ENCODE measurements around the gene ABCC1.
"Not testable (repeated sequence)": the region's sequence is repeated elsewhere in the genome, so short reads cannot be mapped to it uniquely, and the experiment has no call there.

The ABCC1 gene

DNA sequence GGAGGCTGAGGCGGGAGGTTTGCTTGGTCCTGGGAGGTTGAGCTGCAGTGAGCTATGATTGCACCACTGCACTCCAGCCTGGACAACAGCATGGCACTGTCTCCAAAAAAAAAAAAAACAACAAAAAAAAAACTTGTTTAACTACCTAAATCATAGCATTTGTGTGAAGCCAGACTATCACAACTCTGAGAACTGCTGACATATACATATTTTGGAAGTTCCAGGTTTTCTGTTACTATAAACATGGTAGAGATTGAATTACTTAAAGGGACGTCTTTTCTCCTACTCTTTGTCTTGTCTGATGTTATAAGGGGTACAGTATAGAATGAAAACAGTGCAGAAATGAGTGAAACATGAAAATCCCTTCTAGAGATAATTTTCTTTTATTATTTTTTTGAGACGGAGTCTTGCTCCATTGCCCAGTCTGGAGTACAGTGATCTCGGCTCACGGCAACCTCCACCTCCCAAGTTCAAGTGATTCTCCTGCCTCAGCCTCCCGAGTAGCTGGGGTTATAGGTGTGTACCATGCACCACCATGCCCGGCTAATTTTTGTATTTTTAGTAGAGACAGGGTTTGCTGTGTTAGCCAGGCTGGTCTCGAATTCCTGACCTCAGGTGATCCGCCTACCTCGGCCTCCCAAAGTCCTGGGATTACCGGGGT, 18.4 kb downstream of the ABCC1 start:
- DNase-seq (ENCODE audit: low read depth in 2 of 2) = no peak

DNA sequence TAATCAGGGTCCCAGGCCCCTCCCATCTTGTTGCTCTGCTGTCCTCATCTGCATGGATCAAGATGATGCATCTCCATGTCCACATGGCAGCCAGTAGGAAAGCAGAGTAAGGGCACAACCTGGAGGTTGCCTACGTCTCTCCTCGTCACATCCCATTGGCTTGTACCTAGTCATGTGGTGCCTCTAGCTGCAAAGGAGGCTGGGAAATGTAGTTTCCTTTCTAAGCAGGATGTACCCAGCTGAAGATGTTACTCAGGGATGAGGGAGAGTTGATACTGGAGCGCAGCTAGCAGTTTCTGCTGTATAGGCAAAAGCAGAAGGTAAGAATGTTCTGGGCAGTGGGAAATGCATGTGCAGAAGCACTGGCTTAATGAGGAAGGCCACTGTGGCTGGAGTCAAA, 20.8 kb downstream of the ABCC1 start:
- no peak for DNase-seq (ENCODE audit: low read depth in 2 of 2)

DNA sequence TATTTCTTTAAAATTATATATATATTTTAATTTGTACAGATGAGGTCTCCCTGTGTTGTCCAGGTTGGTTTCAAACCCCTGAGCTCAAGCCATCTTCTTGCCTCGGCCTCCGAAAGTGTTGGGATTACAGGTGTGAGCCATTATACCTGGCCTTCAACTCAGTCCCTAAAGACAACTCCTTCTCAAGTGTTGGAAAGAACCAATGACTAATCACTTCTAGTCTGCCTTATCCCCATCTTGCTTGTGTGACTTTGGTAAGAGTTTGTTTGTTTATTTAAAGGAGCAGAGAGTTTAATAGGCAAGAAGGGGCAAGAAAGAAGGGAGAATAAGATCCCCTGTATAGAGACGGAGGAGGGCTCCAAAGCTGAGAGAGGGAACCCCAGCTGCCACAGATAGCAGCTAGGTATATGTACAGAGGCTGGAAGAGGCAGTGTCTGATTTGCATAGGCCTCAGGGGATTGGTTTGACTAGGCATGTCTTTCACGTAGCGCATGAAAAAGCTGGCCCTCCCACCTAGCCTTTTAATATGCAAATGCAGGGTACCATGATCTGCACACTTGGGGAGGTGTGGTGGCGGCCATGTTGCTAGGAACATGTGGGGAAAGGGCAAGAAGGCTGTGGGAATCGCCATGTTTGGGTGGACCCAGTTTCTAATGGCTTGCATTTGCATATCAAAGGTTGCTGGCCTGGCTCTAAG, 21.5 kb downstream of the ABCC1 start:
- DNase-seq (ENCODE audit: low read depth in 2 of 2) = no peak

DNA sequence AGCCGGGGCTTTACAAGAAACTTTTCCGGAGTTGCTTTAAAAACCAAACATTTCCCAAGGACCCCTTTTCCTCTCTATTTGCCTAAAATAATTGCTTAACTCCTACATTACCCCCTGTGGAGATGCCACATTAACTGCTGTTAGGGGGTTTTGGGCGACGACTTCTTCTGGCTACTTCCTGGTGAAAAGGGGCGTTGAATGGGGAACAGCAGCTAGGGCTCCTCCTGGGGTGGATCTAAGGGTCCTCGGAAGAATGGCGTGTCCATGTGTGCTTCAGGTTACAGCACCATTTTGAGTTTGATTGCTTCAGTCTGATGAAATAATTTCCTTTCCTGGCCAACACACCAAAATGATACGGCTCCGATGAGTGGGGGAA, 22.0 kb downstream of the ABCC1 start:
- no peak for DNase-seq (ENCODE audit: low read depth in 2 of 2)

DNA sequence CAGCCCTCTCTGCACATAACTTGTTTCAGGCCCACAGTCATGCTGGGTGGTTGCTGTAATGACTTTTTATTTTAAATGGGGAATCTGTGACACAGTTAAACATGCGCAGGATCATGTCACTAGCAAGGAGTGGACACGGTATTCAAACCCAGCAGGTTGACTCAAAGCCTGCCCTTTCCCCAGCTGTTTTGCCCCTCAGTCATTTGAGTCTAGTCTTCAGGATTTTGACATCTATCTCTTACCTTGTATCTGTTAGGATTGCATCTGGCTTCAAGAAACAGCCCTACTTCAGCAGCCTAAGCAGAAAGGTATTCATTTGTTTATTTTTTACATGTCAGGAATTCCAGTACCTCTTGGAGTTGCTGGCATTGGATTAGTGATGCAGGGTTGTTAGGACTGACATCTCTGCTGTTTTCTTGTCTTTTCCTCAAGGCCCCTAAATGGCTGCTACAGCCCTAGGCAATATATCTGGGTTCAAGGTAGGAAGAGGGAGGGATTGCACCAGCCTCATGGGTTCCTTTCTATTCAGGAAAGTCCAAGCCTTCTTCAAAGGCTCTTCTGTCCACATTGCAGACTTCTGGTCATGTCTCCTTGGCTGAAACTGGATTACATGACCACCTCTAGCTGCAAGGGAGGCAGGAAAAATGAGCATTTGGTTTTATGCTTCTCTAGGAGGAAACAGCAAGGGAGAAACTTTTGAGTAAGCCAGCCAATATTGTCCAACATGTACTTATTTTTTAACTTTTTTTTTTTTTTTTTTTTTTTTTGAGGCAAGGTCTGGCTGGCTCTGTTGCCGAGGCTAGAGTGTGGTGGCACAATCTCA, 22.8 kb downstream of the ABCC1 start:
- no peak for DNase-seq (ENCODE audit: low read depth in 2 of 2)

DNA sequence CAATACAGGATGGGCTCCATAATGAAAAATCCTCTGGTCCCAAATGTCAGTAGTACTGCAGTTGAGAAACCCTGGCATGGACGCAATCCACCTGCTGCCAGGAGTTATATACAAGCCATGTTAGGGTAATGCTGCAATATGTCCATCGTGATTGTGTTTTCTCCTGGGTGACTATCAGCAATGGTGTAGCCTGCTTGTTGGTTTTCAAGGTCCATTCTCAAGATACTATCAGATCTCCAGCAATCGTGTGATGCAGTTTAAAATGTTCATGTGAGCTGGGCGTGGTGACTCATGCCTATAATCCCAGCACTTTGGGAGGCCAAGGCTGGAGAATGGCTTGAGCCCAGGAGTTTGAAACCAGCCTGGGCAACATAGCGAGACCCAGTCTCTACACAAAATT, 24.0 kb downstream of the ABCC1 start:
- no peak for DNase-seq (ENCODE audit: low read depth in 2 of 2)

DNA sequence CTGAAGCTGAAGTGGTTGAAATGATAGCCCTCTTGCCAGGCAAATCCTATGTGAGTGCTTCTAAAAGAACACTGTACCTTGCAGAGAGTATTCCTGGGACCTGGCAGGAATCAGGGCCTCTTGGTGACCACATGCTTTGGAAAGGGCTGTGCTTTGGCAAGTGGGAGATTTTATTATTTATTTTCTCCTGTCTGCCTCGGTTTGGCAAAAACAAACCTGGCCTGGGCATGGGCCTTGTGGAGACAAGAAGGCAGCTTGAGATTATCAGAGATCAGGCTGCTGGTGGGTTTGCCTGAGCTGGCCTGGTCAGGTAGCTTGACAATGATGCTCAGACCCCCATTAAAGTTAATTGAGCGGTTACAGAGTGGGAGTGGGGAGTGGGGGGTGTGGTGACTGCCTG, 24.6 kb downstream of the ABCC1 start:
- no peak for DNase-seq (ENCODE audit: low read depth in 2 of 2)

DNA sequence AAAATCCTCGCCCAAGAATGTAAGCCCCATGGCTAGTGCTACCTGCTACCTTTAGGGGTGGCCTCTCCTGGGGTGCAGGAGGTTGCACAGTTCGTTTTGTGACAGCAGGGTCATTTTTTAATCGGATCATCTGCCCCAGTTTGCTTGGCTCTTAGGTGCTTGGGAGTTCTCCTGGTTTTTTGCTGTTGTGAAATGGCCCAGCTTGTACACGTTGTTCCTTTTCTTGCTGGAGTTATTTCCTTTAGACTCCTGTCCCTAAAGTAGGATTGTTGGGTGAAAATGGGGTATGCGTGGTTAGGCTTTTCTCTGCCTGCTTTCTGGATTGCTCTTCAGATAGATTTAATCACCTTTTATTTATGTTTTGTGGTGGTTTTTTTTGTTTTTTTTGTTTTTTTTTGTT, 25.8 kb downstream of the ABCC1 start:
- DNase-seq (ENCODE audit: low read depth in 2 of 2) = no peak

DNA sequence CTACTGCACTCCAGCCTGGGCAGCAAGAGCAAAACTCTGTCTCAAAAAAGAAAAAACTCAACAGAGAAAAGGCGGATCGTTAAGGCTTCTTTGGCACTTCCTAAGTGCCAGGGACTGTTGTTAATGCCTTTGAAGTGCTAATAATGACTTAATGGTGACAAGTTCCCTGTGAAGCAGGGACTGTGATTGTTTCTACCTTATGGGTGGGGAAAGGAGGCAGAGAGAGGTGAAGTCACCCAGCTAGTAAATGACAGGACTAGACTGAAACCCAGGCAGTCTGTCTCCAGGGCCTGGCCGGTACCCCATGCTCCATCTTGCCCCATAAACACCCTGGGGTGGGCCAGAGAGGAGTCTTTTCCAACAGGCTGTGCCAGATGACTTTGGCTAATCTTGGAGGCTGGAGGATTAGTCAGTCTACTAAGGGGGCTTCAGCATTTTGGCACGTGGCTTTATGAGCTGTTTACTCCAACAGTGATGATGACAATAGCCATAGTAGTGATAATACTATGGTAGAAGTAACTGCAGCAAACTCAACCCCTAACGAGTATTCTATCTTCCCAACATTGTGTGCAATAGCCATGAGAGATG, 26.9 kb downstream of the ABCC1 start:
- DNase-seq (ENCODE audit: low read depth in 2 of 2) = no peak

DNA sequence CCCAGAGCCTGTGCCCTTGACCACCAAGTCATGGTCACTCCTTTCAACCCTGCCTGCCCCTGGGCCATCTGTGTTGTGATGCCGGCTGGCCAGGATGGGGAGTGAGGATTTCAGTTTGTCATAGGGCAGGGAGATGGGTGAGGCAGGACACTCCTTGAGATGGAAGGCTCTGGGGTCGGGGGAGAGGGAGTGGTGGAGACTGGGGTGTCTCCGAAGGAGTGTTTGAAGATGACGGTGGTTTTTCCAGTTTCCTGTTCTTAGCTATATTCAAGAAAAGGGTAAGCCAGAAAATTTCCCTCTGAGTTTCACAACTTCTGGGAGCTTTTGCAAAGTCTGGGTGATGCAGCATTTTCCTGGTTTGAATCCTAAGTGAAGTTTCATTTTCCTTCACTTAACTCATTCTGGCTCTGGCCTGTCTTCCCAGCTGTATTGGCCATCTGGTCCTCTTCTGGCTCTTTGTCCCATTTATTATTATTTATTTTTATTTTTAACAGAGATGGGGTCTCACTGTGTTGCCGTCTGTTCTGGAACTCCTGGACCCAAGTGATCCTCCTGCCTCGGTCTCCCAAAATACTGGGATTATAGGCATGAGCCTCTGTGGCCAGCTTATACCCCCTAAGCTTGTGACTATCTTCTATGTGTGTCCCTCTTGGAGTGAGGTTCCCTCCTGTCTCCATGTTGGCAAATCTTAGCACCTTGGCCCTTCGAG, 27.7 kb downstream of the ABCC1 start:
- no peak for DNase-seq (ENCODE audit: low read depth in 2 of 2)

DNA sequence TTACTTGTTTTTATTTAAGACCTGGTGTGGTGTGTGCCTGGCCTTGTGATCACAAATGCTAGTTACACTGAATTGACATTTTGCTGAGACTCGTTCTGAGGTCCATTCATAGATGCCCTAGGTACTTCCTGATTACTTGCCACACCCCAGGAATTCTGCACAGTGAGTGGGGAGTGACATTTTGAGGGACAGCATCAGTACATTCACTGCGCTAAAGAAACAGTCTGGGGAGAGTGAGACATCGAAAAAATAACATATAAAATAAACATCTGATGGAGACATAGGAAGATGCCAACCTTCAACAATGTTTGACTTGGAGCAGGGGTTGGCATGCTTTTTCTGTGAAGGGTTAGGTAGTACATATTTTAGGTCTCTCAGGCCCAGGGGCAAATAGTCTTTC, 30.4 kb downstream of the ABCC1 start:
- DNase-seq (ENCODE audit: low read depth in 2 of 2) = no peak

DNA sequence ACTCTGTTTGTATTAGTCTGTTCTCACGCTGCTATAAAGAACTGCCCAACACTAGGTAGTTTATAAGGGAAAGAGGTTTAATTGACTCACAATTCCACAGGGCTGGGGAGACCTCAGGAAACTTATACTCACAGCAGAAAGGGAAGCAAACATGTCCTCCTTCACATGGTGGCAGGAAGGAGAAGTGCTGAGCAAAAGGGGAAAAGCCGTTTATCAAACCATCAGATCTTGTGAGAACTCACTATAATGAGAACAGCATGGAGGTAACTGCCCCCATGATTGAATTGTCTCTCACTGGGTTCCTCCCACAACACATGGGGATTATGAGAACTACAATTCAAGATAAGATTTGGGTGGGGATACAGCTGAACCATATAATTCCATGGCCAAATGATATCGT, 30.9 kb downstream of the ABCC1 start:
- no peak for DNase-seq (ENCODE audit: low read depth in 2 of 2)

DNA sequence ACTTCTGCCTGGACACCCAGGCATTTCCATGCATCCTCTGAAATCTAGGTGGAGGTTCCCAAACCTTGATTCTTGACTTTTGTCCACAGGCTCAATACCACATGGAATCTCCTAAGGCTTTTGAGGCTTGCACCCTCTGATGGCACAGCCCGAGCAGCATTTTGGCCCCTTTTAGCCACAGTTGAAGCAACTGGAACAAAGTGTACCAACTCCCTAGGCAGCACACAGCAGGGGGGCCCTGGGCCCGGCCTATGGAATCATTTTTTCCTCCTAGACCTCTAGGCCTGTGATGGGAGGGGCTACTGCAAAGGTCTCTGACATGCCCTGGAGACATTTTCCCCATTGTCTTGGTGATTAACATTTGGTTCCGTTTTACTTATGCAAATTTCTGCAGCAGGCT, 32.0 kb downstream of the ABCC1 start:
- no peak for DNase-seq (ENCODE audit: low read depth in 2 of 2)

DNA sequence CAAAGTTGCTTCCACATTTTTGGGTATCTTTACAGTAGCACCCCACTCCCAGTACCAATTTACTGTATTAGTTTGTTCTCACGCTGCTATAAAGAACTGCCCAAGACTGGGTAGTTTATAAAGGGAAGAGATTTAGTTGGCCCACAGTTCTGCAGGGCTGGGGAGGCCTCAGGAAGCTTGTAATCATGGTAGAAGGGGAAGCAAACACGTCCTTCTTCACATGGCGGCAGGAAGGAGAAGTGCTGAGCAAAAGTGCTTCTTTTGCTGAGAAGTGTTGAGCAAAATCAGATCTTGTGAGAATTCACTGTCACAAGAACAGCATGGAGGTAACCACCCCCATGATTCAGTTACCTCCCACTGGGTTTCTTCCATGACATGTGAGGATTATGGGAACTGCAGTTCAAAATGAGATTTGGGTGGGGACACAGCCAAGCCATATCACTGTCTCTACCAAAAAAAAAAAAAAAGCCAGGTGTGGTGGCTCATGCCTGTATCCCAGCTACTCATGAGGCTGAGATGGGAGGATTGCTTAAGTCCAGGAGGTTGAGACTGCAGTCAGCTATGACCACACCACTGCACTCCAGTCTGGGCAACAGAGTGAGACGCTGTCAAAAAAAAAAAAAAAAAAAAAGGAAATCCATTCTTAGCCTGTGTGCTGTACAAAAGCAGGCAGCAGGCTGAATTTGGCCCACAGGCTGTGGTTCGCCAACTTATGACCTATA, 32.9 kb downstream of the ABCC1 start:
- DNase-seq (ENCODE audit: low read depth in 2 of 2) = not testable (repeated sequence)

DNA sequence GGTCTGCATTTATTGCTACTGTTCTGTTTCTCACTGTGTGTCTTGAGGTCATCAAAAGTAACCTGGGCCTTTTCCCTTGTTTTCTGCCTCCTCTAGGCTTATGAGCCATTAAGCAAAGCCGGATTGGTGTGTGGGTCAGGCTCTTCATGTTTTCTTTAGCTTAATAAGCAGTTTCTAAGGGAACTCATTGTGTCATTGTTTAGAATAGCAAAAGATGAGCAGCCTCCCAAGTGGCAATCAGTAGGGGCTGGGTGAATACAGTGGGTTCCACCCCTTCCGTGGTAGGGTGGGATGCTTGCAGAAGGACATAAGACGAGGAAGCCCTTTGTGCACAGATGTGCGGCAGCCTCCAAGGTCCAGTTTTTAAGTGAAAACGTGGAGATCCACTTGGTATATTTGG, 34.5 kb downstream of the ABCC1 start:
- DNase-seq (ENCODE audit: low read depth in 2 of 2) = no peak

DNA sequence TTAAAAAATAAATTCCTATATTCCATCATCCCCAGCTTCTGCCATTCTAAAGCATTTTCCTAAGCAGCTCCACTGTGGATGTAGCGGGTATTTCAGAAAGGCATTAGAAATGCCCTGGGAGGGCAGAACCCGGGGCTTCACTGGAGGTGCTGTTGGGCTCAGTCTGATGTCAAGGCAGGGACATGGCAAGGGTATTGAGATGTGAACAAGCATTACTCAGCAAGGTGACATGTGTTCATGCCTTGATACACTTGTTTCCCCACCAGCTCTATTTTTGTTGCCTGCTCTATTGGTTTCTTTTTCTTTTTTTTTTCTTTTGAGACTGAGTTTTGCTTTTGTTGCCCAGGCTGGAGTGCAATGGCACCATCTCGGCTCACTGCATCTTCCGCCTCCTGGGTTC, 35.7 kb downstream of the ABCC1 start:
- no peak for DNase-seq (ENCODE audit: low read depth in 2 of 2)

DNA sequence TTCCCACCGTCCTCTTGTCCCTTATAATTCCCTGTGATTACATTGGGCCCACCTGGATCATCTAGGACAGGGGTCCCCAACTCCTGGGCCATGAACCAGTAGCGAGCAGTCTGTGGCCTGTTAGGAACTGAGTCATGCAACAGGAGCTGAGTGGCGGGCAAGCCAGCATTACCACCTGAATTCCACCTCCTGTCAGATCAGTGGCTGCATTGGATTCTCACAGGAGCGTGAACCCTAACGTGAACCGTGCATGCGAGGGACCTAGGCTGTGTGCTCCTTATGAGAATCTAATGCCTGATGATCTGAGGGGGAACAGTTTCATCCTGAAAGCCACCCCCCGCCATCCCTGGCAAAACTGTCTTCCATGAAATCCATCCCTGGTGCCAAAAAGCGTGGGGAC, 36.8 kb downstream of the ABCC1 start:
- DNase-seq (ENCODE audit: low read depth in 2 of 2) = no peak

DNA sequence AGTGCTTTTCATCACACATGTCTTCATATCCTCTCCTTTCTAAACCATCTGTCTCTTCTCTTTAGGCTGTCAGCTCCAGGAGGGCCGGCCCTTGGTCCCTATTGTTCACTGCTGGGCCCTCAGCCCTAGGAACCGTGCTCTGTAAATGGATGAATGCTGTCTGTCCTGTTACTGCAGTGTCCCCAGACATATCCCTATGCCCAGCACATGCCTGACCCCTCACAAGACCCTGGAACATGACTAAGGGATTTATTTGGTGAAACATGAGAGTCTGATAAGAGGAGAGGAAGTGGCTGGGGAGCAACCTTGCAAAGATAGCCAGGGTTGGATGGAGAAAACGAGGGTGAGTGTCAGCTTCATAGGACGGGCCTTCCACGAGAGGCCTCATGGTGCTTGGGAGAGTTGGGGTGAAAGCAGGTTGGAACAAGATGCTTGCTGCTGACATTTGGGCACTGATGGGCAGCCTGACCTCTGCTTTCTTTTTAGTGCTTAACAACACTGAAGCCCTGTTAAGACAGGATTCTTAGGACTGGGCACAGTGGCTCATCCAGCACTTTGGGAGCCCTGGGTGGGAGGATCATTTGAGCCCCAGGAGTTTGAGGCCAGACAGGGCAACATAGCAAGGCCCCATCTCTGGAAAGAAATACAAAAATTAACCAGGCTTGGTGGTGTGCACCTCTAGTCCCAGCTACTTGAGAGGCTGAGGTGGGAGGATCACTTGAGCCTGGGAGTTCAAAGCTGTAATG, 39.0 kb downstream of the ABCC1 start:
- DNase-seq (ENCODE audit: low read depth in 2 of 2) = no peak

DNA sequence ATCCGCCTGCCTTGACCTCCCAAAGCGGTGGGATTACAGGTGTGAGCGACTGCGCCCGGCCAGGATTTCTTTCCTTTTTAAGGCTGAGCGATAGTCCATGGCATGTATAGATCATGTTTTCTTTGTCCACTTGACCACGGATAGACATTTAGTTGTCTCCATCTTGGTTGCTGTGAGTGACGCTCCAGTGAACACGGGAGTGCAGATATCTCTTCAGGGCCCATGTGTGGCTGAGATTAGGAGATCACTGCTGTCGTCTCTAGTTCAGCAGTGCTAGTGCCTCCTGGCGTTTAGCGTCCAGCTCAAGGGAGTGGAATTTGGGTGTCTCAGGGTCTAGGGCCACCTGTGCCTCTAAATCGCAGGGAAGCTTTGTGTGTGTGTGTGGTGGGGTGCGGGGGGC, 41.5 kb downstream of the ABCC1 start:
- DNase-seq (ENCODE audit: low read depth in 2 of 2) = no peak

DNA sequence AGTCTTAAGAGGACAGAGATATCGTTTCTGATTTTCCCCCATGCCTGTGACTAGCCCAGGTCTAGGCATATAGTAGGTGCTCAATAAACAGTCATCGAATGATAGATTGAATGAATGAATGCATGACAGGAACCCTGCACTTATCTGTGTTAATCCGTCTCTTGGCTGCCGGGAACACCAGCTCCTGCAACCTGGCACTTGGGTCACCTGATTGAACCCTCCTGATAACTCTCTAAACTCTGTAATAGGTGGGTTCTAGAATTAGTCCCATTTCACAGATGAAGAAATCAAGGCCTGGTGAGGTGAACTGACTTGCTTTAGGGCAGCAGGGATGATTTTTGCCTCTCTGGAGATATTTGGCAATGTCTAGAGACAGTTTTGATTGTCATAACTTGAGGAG, 43.7 kb downstream of the ABCC1 start:
- no peak for DNase-seq (ENCODE audit: low read depth in 2 of 2)

DNA sequence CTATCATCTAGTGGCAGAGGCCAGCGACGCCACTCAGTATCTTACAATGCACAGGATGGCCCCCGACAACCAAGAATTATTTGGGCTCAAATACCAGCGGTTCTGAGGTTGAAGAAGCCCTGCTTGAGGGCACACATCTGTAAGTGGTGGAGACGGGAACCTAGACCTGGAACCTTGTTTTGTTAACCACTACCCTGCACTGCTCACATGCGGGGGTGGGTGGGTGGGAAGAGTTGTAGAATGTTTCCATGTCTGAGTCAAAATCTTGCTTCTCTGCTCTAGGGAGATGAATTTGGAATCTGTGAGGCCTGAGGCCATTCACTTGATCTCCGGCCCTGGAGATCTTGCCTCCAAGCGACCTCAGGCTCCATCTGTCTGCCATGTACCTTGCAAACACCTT, 44.1 kb downstream of the ABCC1 start:
- DNase-seq (ENCODE audit: low read depth in 2 of 2) = no peak
